Measurements from ENCODE around the gene ELMOD3.
"Not testable (repeated sequence)": the region's sequence is repeated elsewhere in the genome, so short reads cannot be mapped to it uniquely, and the experiment has no call there.

Gene ELMOD3

GRCh38 chr2:85423525-85423924 lies 69.0 kb downstream of the ELMOD3 start:
- no peak for DNase-seq (ENCODE audit: low read depth in 2 of 2)

GRCh38 chr2:85425588-85425987 lies 71.0 kb downstream of the ELMOD3 start:
- DNase-seq (ENCODE audit: low read depth in 2 of 2) = no peak

GRCh38 chr2:85427300-85427835 lies 72.8 kb downstream of the ELMOD3 start:
- no peak for DNase-seq (ENCODE audit: low read depth in 2 of 2)

GRCh38 chr2:85428343-85428881 lies 73.8 kb downstream of the ELMOD3 start:
- no peak for DNase-seq (ENCODE audit: low read depth in 2 of 2)

GRCh38 chr2:85429213-85429923 lies 74.8 kb downstream of the ELMOD3 start:
- no peak for DNase-seq (ENCODE audit: low read depth in 2 of 2)

GRCh38 chr2:85429924-85430289 lies 75.3 kb downstream of the ELMOD3 start:
- no peak for DNase-seq (ENCODE audit: low read depth in 2 of 2)

- DNase-seq (ENCODE audit: low read depth in 2 of 2) = no peak
These were observed 76.4 kb downstream of the ELMOD3 start for GRCh38 chr2:85430752-85431569.

GRCh38 chr2:85431570-85432205 lies 77.1 kb downstream of the ELMOD3 start:
- DNase-seq (ENCODE audit: low read depth in 2 of 2) = no peak

- DNase-seq (ENCODE audit: low read depth in 2 of 2) = no peak
These were observed 79.0 kb downstream of the ELMOD3 start for GRCh38 chr2:85433511-85434089.

- no peak for DNase-seq (ENCODE audit: low read depth in 2 of 2)
These were observed 80.1 kb downstream of the ELMOD3 start for GRCh38 chr2:85434696-85435095.

GRCh38 chr2:85435220-85435958 lies 80.8 kb downstream of the ELMOD3 start:
- DNase-seq (ENCODE audit: low read depth in 2 of 2) = no peak

- DNase-seq (ENCODE audit: low read depth in 2 of 2) = no peak
These were observed 81.6 kb downstream of the ELMOD3 start for GRCh38 chr2:85435981-85436835.

- no peak for DNase-seq (ENCODE audit: low read depth in 2 of 2)
These were observed 82.4 kb downstream of the ELMOD3 start for GRCh38 chr2:85436836-85437487.

- peak; percentile 40 to 55 for DNase-seq (ENCODE audit: low read depth in 2 of 2)
These were observed 83.1 kb downstream of the ELMOD3 start for GRCh38 chr2:85437488-85438200.

GRCh38 chr2:85438201-85439024 lies 83.8 kb downstream of the ELMOD3 start:
- DNase-seq (ENCODE audit: low read depth in 2 of 2) = no peak

- no peak for DNase-seq (ENCODE audit: low read depth in 2 of 2)
These were observed 84.5 kb downstream of the ELMOD3 start for GRCh38 chr2:85439025-85439472.

- DNase-seq (ENCODE audit: low read depth in 2 of 2) = not testable (repeated sequence)
These were observed 85.0 kb downstream of the ELMOD3 start for GRCh38 chr2:85439569-85439968.

- DNase-seq (ENCODE audit: low read depth in 2 of 2) = no peak
These were observed 85.4 kb downstream of the ELMOD3 start for GRCh38 chr2:85439986-85440385.

All from activated CD8-positive, alpha-beta memory T cell treated with anti-CD3 and anti-CD28 coated beads for 4 hours (primary cell).